ENCODE data around the gene TNFRSF1A. TPM values are rescaled to one million over a fixed set of nuclear protein-coding genes. Genes with fewer than 3 reads are reported as not detected.

TNFRSF1A gene
- polyA plus RNA-seq, 1 donor (not counting 4 experiments of a cell fraction or from before 2014, with no cell fraction given), result 101 TPM

GRCh38 chr12:6335451-6336078 is 6.3 kb downstream of the TNFRSF1A start:
- Histone ChIP-seq H3K9me3 (ENCODE audit: control insufficient read depth, low read depth, low read length) (no peaks in the 10 kb centered on the region), H3K9ac (ENCODE audit: control insufficient read depth, extremely low read depth, insufficient read depth, low read length) (peak overlapping the region; percentile 91), H3K9me1 (ENCODE audit: control insufficient read depth, extremely low read depth, insufficient read depth, low read length) (no peaks in the 10 kb centered on the region), H4K20me1 (ENCODE audit: control insufficient read depth, extremely low read depth, insufficient read depth, low read length) (peaks cover 6% of the 10 kb centered on the region), H3K79me2 (ENCODE audit: control insufficient read depth, insufficient read depth, low read length) (peaks cover 62% of the 10 kb centered on the region), H2AFZ (ENCODE audit: control insufficient read depth, low read length) (no peak overlapping the region), H3K4me3 (ENCODE audit: control insufficient read depth in 2 of 3, extremely low read depth in 1 of 3, insufficient read depth in 2 of 3, low read depth in 1 of 3, low read length in 3 of 3) (peak overlapping the region; percentile 0 to 57 (median 53)), H3K36me3 (ENCODE audit: control insufficient read depth in 2 of 2, extremely low read depth in 1 of 2, insufficient read depth in 2 of 2, low read length in 2 of 2) (peaks cover 19 to 43% of the 10 kb centered on the region in 2 experiments), H3K4me2 (ENCODE audit: control insufficient read depth, extremely low read depth, insufficient read depth, low read depth, low read length) (peak overlapping the region; percentile 88), H3K27me3 (ENCODE audit: control insufficient read depth, extremely low read depth, insufficient read depth, low read length) (no peaks in the 10 kb centered on the region), H3K4me1 (ENCODE audit: control insufficient read depth, extremely low read depth, insufficient read depth, low read length) (peaks cover 72% of the 10 kb centered on the region), H3K27ac (ENCODE audit: control insufficient read depth, insufficient read depth, low read length) (peak overlapping the region; percentile 98)
- TF ChIP-seq EZH2 (IDR thresholded peaks at IDR 0.05; ENCODE audit: low read length) (no peak), CTCF (optimal IDR thresholded peaks at IDR 0.05 in 1 of 3, IDR thresholded peaks at IDR 0.05 in 1 of 3, conservative IDR thresholded peaks at IDR 0.05 in 1 of 3; ENCODE audit: extremely low read depth in 1 of 3, insufficient read depth in 2 of 3, low read length in 3 of 3) (peak in 2 of 3 experiments; percentile 64 to 67)
- DNase-seq (ENCODE audit: low read depth, low spot score), result no peak
- dilution Hi-C loops (cut with MboI; ENCODE audit: extremely low pct_ligation_motif_present, low sequenced_read_pairs), result no loop called here
- FAIRE-seq, result peak; percentile 55

GRCh38 chr12:6334940-6335450 is 6.9 kb downstream of the TNFRSF1A start:
- Histone ChIP-seq H3K9me1 (ENCODE audit: control insufficient read depth, extremely low read depth, insufficient read depth, low read length) (no peaks in the 10 kb centered on the region), H3K4me2 (ENCODE audit: control insufficient read depth, extremely low read depth, insufficient read depth, low read depth, low read length) (peak overlapping the region; percentile 88), H3K4me3 (ENCODE audit: control insufficient read depth in 2 of 3, extremely low read depth in 1 of 3, insufficient read depth in 2 of 3, low read depth in 1 of 3, low read length in 3 of 3) (peak overlapping the region in 2 of 3 experiments; percentile 17 to 36), H2AFZ (ENCODE audit: control insufficient read depth, low read length) (no peak overlapping the region), H3K79me2 (ENCODE audit: control insufficient read depth, insufficient read depth, low read length) (peaks cover 61% of the 10 kb centered on the region), H3K4me1 (ENCODE audit: control insufficient read depth, extremely low read depth, insufficient read depth, low read length) (peaks cover 72% of the 10 kb centered on the region), H4K20me1 (ENCODE audit: control insufficient read depth, extremely low read depth, insufficient read depth, low read length) (peaks cover 6% of the 10 kb centered on the region), H3K27ac (ENCODE audit: control insufficient read depth, insufficient read depth, low read length) (peak overlapping the region; percentile 98), H3K9me3 (ENCODE audit: control insufficient read depth, low read depth, low read length) (no peaks in the 10 kb centered on the region), H3K9ac (ENCODE audit: control insufficient read depth, extremely low read depth, insufficient read depth, low read length) (peak overlapping the region; percentile 91), H3K36me3 (ENCODE audit: control insufficient read depth in 2 of 2, extremely low read depth in 1 of 2, insufficient read depth in 2 of 2, low read length in 2 of 2) (peaks cover 24 to 48% of the 10 kb centered on the region in 2 experiments), H3K27me3 (ENCODE audit: control insufficient read depth, extremely low read depth, insufficient read depth, low read length) (no peaks in the 10 kb centered on the region)
- DNase-seq (ENCODE audit: low read depth, low spot score) (no peak), FAIRE-seq (no peak)
- TF ChIP-seq EZH2 (IDR thresholded peaks at IDR 0.05; ENCODE audit: low read length), result no peak
- TF ChIP-seq CTCF (optimal IDR thresholded peaks at IDR 0.05 in 1 of 3, IDR thresholded peaks at IDR 0.05 in 1 of 3, conservative IDR thresholded peaks at IDR 0.05 in 1 of 3; ENCODE audit: extremely low read depth in 1 of 3, insufficient read depth in 2 of 3, low read length in 3 of 3), result no peak
- dilution Hi-C loops (cut with MboI; ENCODE audit: extremely low pct_ligation_motif_present, low sequenced_read_pairs), result no loop called here

Measured in keratinocyte (primary cell).